Fibroblast of the aortic adventitia (primary cell): Measurements from ENCODE around the gene HMGB3. TPM values are rescaled to one million over a fixed set of nuclear protein-coding genes. Genes with fewer than 3 reads are reported as not detected.

Experiments used
- DNase-seq: peaks from one replicate; pipeline ENCODE4 v3.0.0-alpha.2; 2010; ENCODE audit warnings: low read depth
- H3K4me3 ChIP-seq: 2 replicates; pipeline ENCODE4 v1.5.1; 2011; ENCODE audit warnings: low read depth, mild to moderate bottlenecking, control low read depth, low read length, moderate library complexity
- total RNA-seq: library from RNA; depleted of rRNA; stranded (reverse); fragments of >200 nt; gene quantifications from 2 replicates; pipeline ENCODE4 v1.2.3, GENCODE V29; 2012; ENCODE audit warnings: low replicate concordance
- TF ChIP-seq, protein P1 (sequence below): IDR thresholded peaks from 2 replicates; pipeline ENCODE4 v1.5.1; 2011; ENCODE audit warnings: mild to moderate bottlenecking, low read length, control low read depth, inconsistent platforms; ENCODE audit not compliant: insufficient read depth

The HMGB3 gene
- total RNA-seq, 1 donor: 8.2 TPM

DNA sequence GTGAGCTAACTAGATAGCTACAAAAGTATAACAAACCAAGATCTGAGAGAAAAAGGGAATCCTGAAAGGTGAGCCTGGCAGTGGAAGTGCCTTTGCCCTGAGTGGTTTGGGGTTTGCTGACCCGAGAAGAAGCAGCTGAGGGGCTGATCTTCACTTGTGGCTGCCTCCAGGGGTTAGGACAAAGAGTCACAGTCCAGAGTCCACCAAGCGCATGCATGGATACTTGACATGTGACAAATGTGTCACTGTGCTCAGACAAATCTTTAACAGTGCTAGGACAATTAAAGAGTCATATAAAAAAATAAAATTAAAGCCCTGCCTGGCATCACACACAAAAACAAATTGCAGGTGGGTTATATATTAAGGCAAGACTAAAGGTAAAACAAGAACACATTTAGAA, 26.4 kb downstream of the HMGB3 start:
- DNase-seq: no peak
- TF ChIP-seq, protein P1, sequence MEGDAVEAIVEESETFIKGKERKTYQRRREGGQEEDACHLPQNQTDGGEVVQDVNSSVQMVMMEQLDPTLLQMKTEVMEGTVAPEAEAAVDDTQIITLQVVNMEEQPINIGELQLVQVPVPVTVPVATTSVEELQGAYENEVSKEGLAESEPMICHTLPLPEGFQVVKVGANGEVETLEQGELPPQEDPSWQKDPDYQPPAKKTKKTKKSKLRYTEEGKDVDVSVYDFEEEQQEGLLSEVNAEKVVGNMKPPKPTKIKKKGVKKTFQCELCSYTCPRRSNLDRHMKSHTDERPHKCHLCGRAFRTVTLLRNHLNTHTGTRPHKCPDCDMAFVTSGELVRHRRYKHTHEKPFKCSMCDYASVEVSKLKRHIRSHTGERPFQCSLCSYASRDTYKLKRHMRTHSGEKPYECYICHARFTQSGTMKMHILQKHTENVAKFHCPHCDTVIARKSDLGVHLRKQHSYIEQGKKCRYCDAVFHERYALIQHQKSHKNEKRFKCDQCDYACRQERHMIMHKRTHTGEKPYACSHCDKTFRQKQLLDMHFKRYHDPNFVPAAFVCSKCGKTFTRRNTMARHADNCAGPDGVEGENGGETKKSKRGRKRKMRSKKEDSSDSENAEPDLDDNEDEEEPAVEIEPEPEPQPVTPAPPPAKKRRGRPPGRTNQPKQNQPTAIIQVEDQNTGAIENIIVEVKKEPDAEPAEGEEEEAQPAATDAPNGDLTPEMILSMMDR: no peak
- H3K4me3 ChIP-seq: no peak overlapping the region

DNA sequence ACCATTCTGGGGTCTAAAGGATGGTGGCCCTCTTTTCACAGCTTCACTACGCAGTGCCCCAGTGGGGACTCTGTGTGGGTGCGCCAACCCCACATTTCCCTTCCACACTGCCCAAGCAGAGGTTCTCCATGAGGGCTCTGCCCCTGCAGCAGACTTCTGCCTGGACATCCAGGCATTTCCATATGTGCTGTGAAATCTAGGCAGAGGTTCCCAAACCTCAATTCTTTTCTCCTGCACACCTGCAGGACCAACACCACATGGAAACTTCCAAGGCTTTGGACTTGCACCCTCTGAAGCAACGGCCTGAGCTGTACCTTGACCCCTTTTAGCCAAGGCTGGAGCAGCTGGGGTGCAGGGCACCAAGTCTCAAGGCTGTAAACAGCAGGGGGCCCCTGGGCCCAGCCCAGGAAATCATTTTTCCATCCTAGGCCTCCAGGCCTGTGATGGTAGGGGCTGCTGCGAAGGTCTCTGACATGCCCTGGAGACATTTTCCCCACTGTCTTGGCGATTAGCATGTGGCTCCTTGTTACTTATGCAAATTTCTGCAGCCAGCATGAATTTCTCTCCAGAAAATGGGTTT, 30.1 kb downstream of the HMGB3 start:
- DNase-seq: no peak
- H3K4me3 ChIP-seq: no peak overlapping the region
- TF ChIP-seq, protein P1: no peak

DNA sequence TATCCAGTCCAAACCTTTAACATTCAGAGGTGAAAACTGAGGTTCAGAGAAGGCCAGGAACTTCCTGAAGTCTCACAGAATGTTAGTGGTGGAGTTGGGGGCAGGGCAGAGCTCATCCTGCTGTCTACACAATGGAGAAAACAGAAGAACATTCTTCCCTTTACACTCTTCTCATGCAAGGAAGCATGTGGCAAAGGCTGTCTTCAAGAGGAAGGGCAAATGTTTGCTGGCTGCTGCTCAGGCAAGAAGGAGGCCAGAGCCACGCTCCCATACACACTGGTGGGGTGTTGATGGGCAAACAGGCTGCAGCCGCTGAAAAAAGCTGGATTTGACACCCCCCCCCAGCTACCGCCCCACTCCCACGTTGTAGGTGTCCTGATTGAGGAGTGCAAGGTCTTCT, 32.5 kb downstream of the HMGB3 start:
- no peak for DNase-seq
- TF ChIP-seq, protein P1: no peak
- H3K4me3 ChIP-seq: no peak overlapping the region

DNA sequence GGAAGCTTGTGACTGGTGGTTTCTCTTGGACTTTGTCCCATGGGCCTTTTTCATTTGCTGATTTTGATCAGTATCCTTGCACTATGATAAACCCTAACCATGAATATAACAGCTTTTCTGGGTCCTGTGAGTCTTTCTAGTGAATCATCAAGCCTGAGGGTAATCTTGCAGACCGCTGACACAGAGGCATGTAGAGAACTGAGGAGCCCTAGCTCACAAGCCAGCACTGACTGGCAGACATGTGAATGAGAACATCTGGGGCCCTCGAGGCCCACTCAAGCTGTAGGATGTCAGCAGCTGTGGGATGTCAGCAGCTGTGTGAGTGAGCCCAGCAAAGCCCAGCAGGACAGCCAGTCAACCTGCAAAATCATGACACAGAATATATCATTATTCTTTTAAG, 36.7 kb downstream of the HMGB3 start:
- TF ChIP-seq, protein P1: no peak
- DNase-seq: peak; percentile 20
- no peak overlapping the region for H3K4me3 ChIP-seq

DNA sequence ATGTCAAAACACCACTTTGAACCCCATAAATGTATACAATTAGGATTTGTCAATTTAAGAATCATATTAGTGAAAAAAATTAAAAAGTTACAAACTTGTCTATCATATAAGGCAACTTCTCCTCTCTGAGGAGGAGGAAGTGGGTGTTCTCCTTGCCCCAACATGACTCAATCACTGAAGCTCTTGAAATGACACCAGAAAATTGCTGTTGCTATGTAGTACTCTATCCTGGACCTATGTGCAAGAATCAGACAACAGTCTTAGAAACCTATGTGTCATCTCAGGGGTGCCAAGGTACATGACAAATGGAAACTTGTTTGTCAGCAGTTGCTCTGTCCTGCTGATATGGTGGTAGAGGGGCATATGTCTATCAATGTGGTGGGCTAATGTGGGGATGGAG, 47.7 kb downstream of the HMGB3 start:
- TF ChIP-seq, protein P1: no peak
- no peak overlapping the region for H3K4me3 ChIP-seq
- no peak for DNase-seq

DNA sequence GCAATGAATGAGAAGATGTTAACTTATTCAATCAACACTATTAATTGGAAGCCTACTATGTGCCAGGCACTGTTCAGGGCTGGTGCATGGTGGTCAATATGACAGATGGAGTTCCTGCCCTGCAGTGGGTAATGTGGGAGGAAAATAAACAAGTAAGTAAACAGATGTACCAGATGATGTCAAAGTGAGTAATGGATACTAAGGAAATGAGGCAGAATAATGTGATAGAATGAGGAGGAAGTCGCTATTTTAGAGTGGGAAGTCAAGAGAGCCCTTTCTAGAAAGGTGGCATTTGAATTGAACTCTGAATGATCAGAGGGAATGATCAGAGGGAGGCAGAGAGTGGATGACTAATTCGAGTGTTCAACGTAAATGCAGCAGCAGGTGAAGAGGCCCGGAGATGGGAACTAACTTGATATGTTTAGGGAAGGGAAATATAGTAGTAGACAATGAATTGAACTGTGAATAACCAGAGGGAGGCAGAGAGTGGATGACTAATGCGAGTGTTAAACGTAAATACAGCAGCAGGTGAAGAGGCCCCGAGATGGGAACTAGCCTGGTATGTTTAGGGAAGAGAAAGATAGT, 48.3 kb downstream of the HMGB3 start:
- TF ChIP-seq, protein P1: no peak
- no peak for DNase-seq
- H3K4me3 ChIP-seq: no peak overlapping the region

DNA sequence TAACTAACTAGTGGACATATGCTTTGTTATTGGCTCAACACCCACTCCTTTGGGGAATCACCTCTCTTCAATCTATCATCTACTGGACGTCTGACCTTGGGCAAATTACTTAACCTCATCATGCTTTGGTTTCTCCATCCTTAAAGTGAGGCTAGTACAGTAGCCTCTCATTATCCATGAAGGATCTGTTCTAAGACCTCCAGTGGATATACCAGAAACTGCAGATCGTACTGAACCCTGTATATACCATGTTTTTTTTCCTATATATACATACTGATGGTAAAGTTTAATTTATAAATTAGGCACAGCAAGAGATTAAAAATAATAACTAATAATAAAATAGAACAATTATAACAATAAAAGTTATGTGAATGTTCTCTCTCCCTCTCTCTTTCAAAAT, 56.2 kb downstream of the HMGB3 start:
- TF ChIP-seq, protein P1: no peak
- no peak for DNase-seq
- H3K4me3 ChIP-seq: no peak overlapping the region
